CD4-positive, alpha-beta T cell treated with Interleukin-6 at 100 ng/mL for 8 hours (primary cell): Measurements from ENCODE around the gene SFXN2.
"Not testable (repeated sequence)": the region's sequence is repeated elsewhere in the genome, so short reads cannot be mapped to it uniquely, and the experiment has no call there.

Experiments used
- DNase-seq: peaks from one replicate; pipeline ENCODE4 v3.0.0-alpha.2; 2020; ENCODE audit warnings: mixed read lengths, low spot score

SFXN2 gene

DNA sequence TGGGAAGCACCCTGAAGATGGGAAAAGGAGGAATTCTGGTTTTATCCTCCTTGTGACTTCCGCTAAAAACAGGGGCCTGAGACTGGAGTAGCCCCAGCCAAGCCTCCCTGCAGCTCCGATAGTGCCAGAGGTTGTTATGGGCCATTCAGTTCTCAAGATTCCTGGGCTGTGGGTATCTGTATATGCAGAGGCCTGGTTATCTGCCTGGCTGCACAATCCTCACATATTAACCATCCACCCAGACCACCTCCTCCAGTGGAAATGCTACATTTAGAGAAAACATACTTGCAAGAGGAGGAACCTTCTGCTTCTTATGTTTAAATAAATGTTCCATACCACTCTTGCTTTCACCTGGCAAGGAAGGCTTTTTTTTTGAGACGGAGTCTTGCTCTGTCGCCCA is 34.8 kb upstream of the SFXN2 start:
- DNase-seq: no peak

DNA sequence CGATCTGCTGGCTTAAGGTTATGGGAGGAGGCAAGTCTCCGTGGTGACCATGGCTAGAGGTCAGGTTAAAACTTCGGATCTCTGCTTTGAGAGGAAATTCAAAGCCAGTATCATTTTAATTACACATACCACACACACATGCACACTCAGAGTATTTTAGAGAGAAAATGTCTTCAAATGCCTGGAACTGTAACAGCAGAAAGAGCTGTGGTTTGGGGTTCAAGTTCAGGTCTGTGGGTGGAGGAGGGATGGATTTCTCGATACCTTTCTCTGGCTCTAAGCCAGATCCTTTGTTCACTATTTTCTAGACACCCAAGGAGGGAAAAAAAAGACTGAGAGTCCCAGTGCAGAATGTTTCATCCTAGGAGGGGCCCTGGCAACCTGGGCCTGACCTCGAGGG is 32.7 kb upstream of the SFXN2 start:
- DNase-seq: no peak

- peak; percentile 27 for DNase-seq
These were observed 32.0 kb upstream of the SFXN2 start for GRCh38 chr10:102682416-102682815.

GRCh38 chr10:102682981-102683380 is 31.5 kb upstream of the SFXN2 start:
- DNase-seq: no peak

- no peak for DNase-seq
These were observed 30.7 kb upstream of the SFXN2 start for GRCh38 chr10:102683736-102684135.

- DNase-seq: no peak
These were observed 23.0 kb upstream of the SFXN2 start for GRCh38 chr10:102691285-102692066.

DNA sequence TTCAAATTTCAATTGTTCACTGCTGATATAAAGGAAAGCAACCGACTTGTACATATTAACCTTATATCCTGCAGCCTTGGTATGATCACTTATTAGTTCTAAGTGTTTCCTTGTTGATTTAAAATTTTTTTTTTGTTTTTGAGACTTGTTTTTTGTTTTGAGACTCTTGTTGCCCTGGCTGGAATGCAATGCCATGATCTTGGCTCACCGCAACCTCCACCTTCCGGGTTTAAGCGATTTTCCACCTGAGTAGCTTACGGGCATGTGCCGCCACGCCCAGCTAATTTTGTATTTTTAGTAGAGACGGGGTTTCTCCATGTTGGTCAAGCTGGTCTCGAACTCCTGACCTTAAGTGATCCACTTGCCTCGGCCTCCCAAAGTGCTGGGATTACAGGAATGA is 19.0 kb upstream of the SFXN2 start:
- not testable (repeated sequence) for DNase-seq

- no peak for DNase-seq
These were observed 17.7 kb upstream of the SFXN2 start for GRCh38 chr10:102696736-102697135.

DNA sequence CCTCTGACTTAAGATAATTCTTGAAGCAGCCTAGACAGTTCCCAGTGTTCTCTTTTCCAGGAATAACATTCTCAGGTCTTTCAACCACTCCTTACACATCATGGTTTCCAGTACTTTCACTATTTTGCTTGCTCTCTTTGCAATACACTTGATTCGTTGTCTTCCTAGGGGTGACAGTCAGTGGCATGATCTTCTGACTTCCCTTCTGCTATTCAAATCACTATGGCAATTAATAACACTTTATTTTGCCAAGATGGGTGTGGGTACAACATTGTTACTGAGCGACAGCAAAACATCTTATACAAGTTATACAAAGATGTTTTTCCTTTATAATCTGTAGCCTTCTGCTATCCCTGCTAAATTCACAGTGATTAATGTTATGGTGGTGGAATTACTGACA is 15.5 kb upstream of the SFXN2 start:
- DNase-seq: no peak

DNA sequence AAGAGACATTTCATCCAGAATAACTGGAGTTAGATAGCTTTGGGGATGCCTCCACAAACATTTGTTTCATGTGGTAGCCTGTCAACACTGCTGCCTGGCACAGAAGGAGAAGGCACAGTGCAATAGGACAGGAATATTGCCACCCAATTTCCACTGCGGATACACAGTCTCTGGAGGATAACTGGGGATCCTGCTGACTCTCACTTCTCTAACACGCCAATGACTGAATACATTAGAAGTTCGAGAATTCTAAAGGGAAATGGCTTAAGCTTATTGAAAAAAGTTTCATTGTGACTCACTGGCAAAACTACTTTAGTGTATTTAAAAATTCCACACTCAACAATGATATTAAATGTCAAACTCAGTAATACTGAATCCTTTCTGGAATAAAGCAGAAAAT is 13.2 kb upstream of the SFXN2 start:
- no peak for DNase-seq

GRCh38 chr10:102701796-102702195 is 12.6 kb upstream of the SFXN2 start:
- no peak for DNase-seq

- no peak for DNase-seq
These were observed 11.7 kb upstream of the SFXN2 start for GRCh38 chr10:102702742-102703141.

- no peak for DNase-seq
These were observed 9.5 kb upstream of the SFXN2 start for GRCh38 chr10:102704915-102705314.

- no peak for DNase-seq
These were observed 8.9 kb upstream of the SFXN2 start for GRCh38 chr10:102705531-102705930.

GRCh38 chr10:102710609-102711008 is 3.8 kb upstream of the SFXN2 start:
- DNase-seq: no peak

GRCh38 chr10:102712089-102712488 is 2.3 kb upstream of the SFXN2 start:
- DNase-seq: no peak

- no peak for DNase-seq
These were observed 1.4 kb upstream of the SFXN2 start for GRCh38 chr10:102712843-102713538.

GRCh38 chr10:102713539-102713813 is 960 bp upstream of the SFXN2 start:
- no peak for DNase-seq

- DNase-seq: peak; percentile 94
These were observed 419 bp upstream of the SFXN2 start, which contains the start of gene ARL3 for GRCh38 chr10:102713814-102714620. Gene ARL3 (minus strand): TSS chr10:102714397. CDS start chr10:102714275, 122 bp downstream.

DNA sequence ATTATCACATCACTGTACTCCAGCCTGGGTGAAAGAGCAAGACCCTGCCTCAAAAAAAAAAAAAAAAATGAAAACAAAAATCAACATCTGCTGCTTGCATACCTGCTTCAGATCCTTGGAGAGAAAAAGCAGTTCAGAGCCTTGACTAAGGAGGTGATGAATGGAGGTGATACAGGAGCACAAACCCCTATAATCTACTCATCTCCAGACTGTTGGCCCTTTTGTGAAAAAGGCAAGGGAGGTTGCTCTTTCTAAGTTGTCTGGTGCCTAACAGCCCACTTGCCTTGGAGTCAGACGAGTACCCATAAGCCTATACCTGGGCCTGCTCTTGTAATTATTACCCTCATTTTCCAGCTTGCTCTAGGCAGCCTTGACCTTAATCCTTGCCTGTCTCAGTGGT is 1.4 kb downstream of the SFXN2 start:
- no peak for DNase-seq

DNA sequence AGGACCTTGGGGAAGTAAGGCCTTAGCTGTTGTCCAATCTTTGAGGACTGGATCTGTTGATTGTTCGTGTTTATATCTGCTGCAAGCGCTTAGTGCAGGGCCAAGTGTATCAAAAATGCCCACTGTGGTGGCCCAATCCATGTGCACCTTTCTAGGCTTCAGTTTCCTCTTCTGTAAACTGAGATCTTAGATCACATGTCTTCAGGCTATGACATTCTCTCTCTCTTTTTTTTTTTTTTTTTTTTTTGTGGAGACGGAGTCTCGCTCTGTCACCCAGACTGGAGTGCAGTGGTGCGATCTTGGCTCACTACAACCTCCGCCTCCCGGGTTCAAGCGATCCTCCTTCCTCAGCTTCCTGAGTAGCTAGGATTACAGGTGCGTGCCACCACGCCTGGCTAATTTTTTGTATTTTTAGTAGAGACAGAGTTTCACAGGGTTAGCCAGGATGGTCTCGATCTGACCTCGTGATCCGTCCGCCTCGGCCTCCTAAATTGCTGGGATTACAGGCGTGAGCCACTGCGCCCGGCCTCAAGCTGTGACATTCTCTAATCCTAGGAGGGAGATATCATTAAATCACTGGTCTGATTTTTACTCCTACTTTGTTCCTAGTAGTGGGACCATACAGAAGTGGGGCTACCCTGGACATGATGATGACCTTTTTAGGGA is 2.6 kb downstream of the SFXN2 start:
- not testable (repeated sequence) for DNase-seq

DNA sequence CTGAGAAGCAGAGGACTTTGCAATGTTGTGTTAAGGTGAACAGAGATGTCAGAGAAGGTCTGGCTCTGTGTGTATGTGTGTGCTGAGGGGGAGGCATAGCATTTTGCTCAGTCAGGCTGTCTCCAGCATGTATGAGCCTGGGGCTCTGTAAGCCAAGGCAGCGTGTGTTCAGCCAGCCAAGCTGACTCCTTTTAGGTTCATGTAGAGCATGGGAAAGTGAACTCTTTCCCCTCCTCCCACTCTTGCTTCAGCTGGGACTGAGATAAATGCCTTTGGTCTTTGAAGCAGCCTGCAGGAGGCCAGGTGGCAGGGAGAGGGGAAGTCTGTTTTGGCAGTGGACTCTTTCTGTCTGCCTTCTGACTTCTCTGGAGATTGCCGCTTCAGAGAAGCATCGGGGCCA is 3.8 kb downstream of the SFXN2 start:
- DNase-seq: no peak
